Suppressor macrophage treated with lipopolysaccharide for 4 hours (primary cell): ENCODE results near the gene ZNF784.

Source experiments
- DNase-seq: peaks from one replicate; pipeline ENCODE4 v3.0.0-alpha.2; 2020

The ZNF784 gene

DNA sequence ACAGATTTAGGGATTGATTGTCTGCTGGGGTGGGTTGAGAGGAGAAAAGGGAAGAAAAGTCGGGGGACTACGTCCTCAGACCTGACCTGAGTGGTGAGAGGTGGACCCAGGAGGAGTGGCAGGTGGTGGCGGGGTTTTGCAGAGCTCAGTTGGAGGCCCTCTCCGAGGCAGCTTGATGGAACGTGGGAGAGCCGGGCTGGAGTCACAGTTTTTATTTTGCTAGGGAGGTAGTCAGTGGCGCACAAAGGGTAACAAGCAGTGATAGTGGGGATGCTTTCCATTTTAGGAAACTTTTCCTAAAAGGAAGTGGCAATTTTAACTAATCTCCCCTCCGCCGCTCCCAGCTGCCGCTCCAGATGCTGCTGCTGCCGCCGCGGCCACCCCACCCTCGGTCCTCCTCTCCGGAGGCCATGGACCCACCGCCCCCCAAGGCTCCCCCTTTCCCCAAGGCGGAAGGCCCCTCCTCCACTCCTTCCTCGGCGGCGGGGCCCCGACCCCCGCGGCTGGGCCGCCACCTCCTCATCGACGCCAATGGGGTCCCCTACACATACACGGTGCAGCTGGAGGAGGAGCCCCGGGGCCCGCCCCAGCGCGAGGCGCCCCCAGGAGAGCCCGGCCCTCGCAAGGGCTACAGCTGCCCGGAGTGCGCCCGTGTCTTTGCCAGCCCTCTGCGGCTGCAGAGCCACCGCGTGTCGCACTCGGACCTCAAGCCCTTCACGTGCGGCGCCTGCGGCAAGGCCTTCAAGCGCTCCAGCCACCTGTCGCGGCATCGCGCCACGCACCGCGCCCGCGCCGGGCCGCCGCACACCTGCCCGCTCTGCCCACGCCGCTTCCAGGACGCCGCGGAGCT is 18.0 kb upstream of the ZNF784 start:
- peak; percentile 13 for DNase-seq

- DNase-seq = no peak
Measured at GRCh38 chr19:55641426-55642152, 17.2 kb upstream of the ZNF784 start.

DNA sequence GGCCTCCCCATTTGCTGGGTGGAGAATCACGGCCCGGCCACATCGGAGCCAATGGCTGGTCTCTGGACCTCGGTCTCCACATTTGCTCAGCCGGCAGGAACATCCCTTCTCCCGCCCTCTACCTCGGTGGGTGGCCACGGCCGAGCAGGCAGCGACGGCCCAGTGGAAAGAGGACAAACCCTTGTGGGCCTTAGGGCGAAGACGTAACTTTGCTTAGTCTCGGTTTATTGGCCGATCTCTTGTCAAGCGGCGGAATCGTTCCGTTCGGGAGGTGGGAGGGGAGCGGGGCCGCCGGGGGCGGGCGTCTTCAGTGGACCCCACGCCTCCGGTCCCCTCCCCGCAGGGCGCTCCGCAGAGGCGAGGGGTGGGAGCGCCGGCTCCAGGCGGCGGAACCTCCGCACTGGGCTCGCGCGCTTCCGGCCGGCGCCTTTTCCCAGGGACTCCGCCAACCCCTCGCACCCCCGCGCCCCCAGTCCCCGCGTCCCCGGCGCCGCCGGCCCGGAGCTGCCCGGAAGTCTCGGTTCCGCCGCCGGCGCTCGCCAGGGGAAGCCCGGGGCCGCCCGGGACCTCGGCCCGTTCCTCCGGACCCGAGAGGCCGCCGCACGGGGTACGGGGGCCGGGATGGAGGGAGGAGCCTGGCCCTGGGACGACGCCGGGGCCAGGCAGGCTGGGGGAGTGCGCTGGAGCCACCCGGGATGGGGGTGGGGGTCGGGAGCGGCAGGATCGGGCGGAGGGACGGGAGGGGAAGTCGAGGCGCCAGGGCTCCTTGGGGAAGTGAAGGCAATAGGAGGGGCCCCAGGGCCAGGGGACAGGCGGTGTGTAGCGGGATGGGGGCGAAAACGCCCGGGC is 16.4 kb upstream of the ZNF784 start, which contains the start of gene ZNF580:
Gene ZNF580, plus strand, starts transcription at position 426 of the 849 bp plus-strand sequence. CDS start 1,507 bp downstream, outside the sequence.
- peak; percentile 61 for DNase-seq

GRCh38 chr19:55640043-55640576 is 15.7 kb upstream of the ZNF784 start:
- DNase-seq = peak; percentile 39

GRCh38 chr19:55638864-55639359 is 14.5 kb upstream of the ZNF784 start:
- peak; percentile 62 for DNase-seq

- DNase-seq = no peak
Measured at GRCh38 chr19:55637534-55637933, 13.2 kb upstream of the ZNF784 start.

- no peak for DNase-seq
Measured at GRCh38 chr19:55636723-55637122, 12.4 kb upstream of the ZNF784 start.

DNA sequence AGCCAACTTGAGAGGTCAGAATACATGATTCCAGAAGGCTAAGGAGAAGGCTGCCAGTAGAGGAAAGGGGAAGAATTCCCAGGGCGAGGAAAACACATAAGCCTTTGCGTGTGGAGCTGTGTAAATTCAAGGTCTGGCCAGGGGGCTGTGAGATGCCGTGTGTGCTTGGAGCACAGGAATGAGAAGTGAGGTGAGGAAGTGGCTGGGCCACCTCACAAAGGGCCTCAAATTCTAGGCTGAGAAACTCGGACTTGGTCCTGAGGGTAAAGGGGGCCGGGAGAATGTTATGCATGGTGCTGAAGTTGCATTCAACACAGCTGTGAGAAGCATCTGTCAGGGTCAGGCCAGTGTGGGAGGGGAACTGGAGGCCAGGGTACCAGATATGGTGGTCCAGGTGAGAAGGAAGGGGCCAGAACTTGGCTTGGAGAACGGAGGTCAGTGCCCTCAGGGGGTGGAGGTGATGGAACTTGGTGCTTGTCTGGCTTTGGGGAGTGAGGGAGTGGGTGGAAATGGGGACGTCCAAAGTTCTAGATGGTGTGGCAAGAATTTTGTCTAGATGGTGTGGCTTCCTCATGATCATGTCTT is 11.6 kb upstream of the ZNF784 start:
- no peak for DNase-seq

GRCh38 chr19:55635334-55635717 is 11.0 kb upstream of the ZNF784 start:
- no peak for DNase-seq

DNA sequence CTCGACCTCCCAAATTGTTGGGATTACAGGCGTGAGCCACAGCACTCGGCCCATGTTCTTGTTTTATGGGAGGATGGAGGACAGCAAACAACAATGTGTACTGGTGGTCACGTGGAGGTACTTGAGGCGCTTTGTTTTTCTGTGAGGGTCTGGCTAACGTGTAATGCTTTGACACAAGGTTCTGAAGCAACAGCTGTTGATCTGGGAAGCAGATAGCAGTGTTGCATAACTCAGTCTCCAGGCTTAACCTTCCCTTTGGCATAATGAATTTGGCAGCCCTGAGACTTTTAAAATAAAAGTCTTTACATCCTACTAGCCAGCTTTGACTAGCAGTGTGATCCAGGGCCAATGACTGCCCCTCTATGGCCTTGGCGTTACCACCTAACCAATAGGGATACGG is 9.5 kb upstream of the ZNF784 start:
- no peak for DNase-seq

DNA sequence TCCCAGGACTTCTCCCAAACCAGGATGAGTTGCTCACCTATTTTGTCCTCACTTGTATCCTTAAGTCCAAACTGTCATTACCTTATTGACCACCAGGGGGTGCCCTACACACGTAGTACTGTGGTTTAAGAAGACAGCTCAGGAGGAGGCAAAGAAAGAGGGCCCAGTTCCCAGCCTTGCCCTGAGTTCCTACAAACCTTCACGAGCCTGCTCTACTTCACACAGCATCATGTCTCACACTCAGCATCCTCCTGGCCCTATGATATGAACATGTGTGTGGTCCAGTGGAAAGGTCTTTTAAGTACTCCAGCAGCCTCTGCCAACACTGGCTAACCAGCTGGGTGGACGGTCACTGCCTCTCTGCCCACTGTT is 8.1 kb upstream of the ZNF784 start:
- peak; percentile 97 for DNase-seq

DNA sequence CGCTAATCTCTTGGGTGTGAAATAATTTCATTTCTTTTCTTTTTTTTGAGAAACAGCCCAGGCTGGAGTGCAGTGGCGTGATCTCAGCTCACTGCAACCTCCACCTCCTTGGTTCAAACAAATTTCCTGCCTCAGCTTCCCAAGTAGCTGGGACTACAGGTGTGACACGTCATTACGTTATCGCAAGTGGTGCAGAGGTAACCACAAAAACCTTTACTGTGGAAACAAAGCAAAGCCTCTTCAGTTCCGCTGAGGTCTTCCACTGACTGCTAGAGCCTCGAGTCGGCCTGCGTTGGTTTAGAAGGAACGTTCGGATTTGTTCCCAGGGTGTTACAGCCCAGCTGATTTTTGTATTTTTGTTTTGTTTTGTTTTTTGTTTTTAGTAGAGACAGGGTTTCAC is 2.0 kb upstream of the ZNF784 start:
- no peak for DNase-seq

DNA sequence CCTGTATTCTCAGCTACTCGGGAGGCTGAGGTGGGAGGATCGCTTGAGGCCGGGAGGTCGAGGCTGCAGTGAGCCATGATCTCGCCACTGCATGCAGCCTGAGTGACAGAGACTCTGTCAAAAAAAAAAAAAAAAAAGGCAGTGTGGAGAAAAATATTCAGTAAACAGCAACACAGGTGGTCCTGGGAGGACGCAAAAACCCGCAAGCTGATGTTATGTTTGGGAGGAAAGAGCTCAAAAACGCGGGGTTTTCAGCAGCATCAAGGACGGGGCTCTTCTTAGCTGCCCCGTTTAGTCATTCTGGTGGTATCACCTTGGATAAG is 599 bp upstream of the ZNF784 start:
- no peak for DNase-seq

DNA sequence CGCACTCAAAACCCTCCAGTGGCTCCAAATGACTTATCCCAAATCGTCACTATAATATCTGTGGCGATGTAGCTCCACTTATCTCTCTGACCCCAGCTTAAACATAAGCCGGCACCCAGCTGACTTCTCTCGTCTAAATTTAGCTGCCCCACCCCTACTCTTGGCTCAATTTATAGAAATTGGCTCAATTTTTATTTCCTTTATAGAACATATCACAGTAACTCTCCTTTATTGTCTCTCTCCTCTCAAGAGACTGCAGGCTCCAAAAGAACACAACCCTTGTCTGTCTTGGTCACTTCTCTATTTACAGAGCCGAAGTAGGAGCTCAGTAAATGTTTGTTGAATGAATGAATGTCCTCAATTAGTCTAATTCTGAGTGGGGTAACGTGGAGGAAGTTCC is 805 bp downstream of the ZNF784 start:
- DNase-seq = no peak

DNA sequence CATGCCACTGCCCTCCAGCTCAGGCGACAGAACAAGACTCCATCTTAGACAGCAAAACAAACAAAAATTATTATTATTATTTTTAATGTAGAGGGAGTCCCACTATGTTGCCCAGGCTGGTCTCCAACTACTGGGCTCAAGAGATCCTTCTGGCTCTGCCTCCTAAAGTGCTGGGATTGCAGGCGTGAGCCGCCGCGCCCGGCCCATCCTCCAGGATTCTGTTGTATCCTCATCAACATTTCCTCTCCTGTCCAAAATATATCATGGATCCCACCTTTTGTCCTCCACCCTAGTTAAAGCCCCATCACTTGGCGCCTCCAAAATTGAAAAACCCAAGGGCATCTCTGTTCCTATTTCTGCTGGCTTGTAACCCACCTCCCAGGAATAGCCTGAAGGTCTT is 1.2 kb downstream of the ZNF784 start:
- DNase-seq = no peak

- no peak for DNase-seq
Measured at GRCh38 chr19:55622242-55622969, 2.0 kb downstream of the ZNF784 start.

DNA sequence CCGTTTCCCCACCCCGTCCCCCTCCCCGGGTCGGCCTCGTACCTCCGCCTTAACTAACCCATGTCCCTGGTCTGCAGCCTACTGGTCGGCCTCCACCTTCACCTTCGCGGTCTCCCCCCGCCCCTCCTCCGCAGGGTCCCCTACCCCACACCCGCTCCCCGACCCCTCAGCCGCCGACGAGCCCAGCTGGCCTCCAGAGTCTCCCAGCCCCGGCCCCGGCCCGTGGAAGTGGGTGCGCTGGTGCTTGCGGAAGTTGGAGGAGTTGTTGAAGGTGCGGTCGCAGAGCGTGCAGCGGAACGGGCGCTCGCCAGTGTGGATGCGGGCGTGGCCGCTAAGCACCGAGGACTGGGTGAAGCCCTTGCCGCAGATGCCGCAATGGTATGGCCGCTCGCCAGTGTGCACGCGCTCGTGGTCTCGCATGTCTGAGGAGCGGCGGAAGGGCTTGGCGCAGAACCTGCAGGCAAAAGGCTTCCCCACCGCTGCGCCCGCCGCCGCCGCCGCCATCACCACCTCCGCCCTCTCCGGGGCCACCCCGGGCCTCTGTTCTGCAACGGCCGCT is 2.6 kb downstream of the ZNF784 start:
- DNase-seq = no peak

DNA sequence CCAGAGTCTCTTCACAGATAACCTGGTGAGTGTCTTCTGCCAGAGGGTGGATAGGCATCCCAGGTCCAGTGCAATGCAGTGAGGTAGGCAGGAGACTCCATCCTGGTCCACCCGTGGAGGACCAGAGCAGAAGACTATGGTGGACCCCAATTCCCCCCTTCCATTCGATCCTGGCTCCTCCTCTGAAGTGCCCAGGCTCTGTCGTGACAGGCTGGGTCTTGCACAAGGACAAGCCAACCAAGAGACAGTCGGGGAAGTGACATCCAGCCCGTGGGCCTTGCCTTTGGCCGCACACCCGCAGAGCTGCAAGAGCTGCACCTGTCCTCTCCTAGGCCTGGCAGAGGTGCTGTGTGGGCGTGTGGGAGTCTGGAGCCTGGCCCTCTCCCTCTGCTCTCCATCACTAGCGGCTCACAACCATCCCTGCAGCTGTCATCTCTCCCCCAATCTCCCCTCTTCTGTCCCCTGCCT is 3.1 kb downstream of the ZNF784 start:
- DNase-seq = no peak

- peak; percentile 52 for DNase-seq
Measured at GRCh38 chr19:55620410-55621204, 3.8 kb downstream of the ZNF784 start.

DNA sequence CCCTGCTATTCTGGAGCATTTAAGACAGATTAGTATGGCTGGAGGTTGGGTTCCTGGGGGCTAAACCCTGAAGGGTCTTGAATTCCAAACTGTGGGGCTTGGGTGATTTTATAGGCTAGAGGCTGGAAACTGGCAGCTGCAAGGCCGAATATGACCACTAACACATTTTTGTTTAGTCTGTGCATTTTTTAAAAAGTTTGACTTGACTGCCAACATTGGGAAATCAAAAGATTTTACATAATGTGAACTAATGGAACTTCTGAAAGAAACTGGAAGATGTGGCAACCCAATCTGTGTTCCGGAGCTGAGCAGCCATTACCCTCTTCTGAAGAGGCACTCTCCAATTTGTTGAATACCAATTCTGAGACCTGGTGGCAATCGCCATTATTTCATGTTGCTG is 5.1 kb downstream of the ZNF784 start:
- peak; percentile 23 for DNase-seq

GRCh38 chr19:55618426-55618825 is 5.9 kb downstream of the ZNF784 start:
- no peak for DNase-seq
